GM21515 (cell line): ENCODE measurements around the gene ABCB7.
"Not testable (repeated sequence)": the region's sequence is repeated elsewhere in the genome, so short reads cannot be mapped to it uniquely, and the experiment has no call there.

Source experiments
- ATAC-seq: cut with Tn5 transposase; IDR thresholded peaks from one replicate; pipeline ENCODE4 v1.9.1; 2021; ENCODE audit not compliant: unreplicated experiment

Gene ABCB7

DNA sequence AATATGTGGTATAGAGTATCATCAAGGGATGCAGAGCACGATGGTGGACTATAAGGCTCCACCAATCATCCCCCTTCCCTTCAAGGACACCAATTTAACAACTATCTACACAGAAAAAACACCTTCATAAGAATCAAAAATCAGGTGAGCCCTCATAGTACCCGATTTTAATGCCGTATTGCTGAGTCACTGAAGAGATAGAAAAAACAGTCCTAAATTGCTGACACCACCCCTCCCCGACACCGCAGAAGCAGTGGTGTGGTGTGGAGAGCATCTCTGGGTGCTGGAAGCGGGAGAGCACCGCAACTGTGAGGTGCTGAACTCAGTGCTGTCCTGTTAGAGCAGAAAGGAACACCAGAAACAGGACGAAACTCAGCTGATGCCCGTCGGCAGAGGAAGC, 49.3 kb downstream of the ABCB7 start:
- ATAC-seq: no peak

GRCh38 chrX:75096331-75096730, 59.8 kb downstream of the ABCB7 start:
- ATAC-seq: no peak

DNA sequence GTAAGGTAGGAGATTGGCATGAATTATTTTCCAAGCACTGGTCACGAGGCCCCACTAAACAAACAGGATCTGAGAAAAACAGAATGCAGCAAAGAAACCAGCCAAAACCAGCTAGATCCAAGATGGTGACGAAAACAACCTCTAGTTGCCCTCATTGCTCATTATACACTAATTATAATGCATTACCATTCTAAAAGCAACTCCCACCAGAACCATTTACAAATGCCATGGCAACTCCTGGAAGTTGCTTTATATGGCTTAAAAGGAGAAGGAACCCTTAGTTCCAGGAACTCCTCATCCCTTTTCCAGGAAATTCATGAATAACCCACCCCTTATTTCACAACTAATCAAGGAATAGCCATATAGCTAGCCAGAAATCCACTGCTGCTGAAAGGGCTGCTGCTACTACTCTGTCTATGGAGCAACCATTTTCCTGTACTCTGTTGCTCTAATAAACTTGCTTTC, 69.3 kb downstream of the ABCB7 start:
- ATAC-seq: no peak

DNA sequence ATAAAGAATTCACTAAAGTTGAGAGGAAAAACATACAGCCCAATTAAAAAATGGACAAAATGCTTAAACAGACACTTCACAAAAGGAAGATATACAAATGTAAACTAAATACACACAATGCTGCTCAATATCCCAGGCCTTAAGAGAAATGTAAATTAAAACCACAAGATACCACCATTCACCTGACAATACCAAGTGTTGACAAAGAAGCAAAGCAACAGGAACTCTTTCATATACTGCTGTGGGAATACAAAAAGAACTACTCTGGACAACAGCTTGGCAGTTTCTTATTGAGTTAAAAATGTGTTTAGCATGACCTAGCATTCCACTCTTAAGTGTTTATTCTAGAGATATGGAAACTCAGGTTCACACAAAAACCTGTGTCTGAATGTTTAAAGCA, 71.3 kb downstream of the ABCB7 start:
- ATAC-seq: no peak

GRCh38 chrX:75076429-75076828, 79.7 kb downstream of the ABCB7 start:
- no peak for ATAC-seq

GRCh38 chrX:75074475-75074874, 81.6 kb downstream of the ABCB7 start:
- ATAC-seq: no peak

DNA sequence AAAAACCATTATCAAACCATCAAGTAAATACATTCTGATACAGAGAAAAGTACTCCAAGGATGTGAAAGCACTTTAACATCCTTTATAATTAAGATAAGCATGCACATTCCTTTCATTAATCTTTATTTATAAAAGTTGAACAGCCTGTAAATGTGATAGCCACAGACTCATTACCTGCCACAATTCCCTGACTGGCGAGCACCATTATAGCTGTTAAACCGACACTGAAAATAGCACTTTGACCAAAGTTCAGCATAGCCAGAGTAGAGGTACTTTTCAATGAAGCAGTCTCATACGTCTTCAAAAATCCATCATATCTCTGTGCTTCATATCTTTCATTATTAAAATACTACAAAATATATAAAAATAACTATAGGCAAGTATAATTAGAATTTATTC, 84.7 kb downstream of the ABCB7 start:
- ATAC-seq: no peak

- ATAC-seq: no peak
Measured at GRCh38 chrX:75067931-75068330, 88.2 kb downstream of the ABCB7 start.

- no peak for ATAC-seq
Measured at GRCh38 chrX:75061701-75062100, 94.4 kb downstream of the ABCB7 start.

DNA sequence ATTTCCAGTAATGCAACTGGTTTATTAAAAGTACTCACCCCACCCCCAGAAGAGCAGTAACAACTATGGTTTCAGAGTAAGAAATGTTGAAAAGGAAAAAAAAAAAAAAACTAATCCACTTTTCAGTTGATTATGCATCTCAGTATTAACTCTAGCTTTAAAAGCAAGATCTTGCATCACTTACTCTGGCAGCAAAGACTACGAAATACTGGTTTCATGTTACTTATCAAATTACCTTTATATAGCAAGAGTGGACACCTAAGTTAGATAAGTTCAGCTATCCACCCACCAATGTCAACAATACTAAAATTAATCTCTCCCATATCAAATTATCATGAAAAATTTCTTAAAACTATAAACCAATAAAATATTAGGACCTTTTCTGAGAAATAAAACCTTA, 105.0 kb downstream of the ABCB7 start:
- ATAC-seq: no peak

DNA sequence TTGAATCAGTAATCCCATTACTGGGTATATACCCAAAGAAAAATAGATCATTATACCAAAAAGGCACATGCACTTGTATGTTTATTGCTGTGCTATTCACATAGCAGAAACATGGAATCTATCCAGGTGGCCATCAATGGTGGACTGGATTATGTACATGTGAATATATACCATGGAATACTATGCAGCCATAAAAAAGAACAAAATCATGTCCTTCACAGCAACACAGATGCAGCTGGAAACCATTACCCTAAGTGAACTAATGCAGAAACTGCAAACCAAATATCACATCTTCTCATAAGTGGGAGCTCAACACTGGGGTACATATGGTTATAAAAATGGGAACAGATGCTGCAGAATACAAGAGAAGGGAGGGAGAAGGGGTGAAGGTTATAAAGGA, 110.7 kb downstream of the ABCB7 start:
- no peak for ATAC-seq

DNA sequence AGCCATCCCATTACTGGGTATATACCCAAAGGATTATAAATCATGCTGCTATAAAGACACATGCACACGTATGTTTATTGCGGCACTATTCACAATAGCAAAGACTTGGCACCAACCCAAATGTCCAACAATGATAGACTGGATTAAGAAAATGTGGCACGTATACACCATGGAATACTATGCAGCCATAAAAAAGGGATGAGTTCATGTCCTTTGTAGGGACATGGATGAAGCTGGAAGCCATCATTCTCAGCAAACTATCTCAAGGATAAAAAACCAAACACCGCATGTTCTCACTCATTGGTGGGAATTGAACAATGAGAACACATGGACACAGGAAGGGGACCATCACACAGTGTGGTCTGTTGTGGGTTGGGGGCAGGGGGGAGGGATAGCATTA, 111.9 kb downstream of the ABCB7 start:
- not testable (repeated sequence) for ATAC-seq

DNA sequence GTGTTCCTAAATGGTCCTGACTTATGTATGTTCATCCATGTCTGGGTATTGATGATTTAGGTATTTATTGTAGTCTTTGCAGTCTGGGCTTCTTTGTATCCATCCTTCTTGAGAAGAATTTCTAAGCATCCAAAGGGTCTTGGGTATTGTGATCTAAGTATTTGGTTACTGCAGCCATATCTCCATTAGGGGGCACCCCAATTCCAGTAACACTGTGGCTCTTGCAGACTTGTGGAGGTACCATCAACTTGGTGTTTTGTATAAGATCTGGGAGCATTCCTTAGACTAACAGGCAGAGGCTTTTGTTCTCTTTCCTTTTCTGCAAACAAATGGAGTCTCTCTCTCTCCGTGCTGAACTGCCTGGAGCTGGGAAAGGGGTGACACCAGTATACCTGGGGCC, 117.2 kb downstream of the ABCB7 start:
- ATAC-seq: no peak
